HG02610 (cell line): ENCODE data around the gene OR9A2.
"Not testable (repeated sequence)": the region's sequence is repeated elsewhere in the genome, so short reads cannot be mapped to it uniquely, and the experiment has no call there.

ENCODE experiments used
- ATAC-seq: cut with Tn5 transposase; IDR thresholded peaks from one replicate; pipeline ENCODE4 v1.9.1; 2021; ENCODE audit warnings: mild to moderate bottlenecking, moderate library complexity; ENCODE audit not compliant: unreplicated experiment

Gene OR9A2

GRCh38 chr7:142978402-142978801 lies 48.5 kb downstream of the OR9A2 start:
- not testable (repeated sequence) for ATAC-seq
